A673 (cell line): Measurements from ENCODE around the gene HMOX1. TPM values are rescaled to one million over a fixed set of nuclear protein-coding genes. Genes with fewer than 3 reads are reported as not detected.

Experiments used
- BruUV-seq: library from RNA; stranded (reverse); fragments of 400-500 nt; replicated peaks from 2 replicates; lab custom pipeline; 2021; lab: Mats Ljungman, UMichigan
- CTCF ChIA-PET: fragments of 300-600 bp; sonication (Branson Sonifier 250); formaldehyde crosslinking; loops from one replicate; lab custom pipeline; 2022; ENCODE audit warnings: antibody characterized with exemption; lab: Charles Lee
- POLR2A ChIA-PET: fragments of 300-600 bp; sonication (Branson Sonifier 250); formaldehyde crosslinking; loops from one replicate; lab custom pipeline; 2022; ENCODE audit warnings: antibody characterized with exemption; ENCODE audit not compliant: low non-redundant PET; lab: Charles Lee
- DNase-seq: peaks from one replicate; pipeline ENCODE4 v3.0.0-alpha.2; 2015; ENCODE audit warnings: low spot score
- H3K27ac ChIP-seq: fragments of 200-600 bp; sonication (generic); 2 replicates; pipeline ENCODE4 v1.5.1; 2016; ENCODE audit warnings: mixed run types, low read depth, mild to moderate bottlenecking, mixed read lengths, antibody characterized with exemption, low read length; ENCODE audit not compliant: poor library complexity, severe bottlenecking
- H3K27me3 ChIP-seq: fragments of 200-600 bp; sonication (generic); replicated peaks from 2 replicates; pipeline ENCODE4 v1.6.1; 2017; ENCODE audit warnings: mixed run types, low read depth, mild to moderate bottlenecking, mixed read lengths, antibody characterized with exemption, low read length; ENCODE audit not compliant: insufficient read depth, poor library complexity
- H3K36me3 ChIP-seq: fragments of 200-600 bp; sonication (generic); 2 replicates; pipeline ENCODE4 v1.6.1; 2016; ENCODE audit warnings: mixed run types, mild to moderate bottlenecking, mixed read lengths, antibody characterized with exemption, low read length; ENCODE audit not compliant: insufficient read depth, poor library complexity, severe bottlenecking
- H3K4me1 ChIP-seq: fragments of 200-600 bp; sonication (generic); 2 replicates; pipeline ENCODE4 v1.6.1; 2017; ENCODE audit warnings: mixed run types, mild to moderate bottlenecking, mixed read lengths, antibody characterized with exemption, low read length; ENCODE audit not compliant: insufficient read depth, poor library complexity, severe bottlenecking
- H3K4me3 ChIP-seq: fragments of 200-600 bp; sonication (generic); 2 replicates; pipeline ENCODE4 v1.5.1; 2016; ENCODE audit warnings: low read depth, mixed run types, mild to moderate bottlenecking, mixed read lengths, low read length; ENCODE audit not compliant: poor library complexity, severe bottlenecking
- H3K9me3 ChIP-seq: fragments of 200-600 bp; sonication (generic); 2 replicates; pipeline ENCODE4 v1.6.1; 2016; ENCODE audit warnings: mixed run types, low read depth, mild to moderate bottlenecking, mixed read lengths, antibody characterized with exemption, low read length; ENCODE audit not compliant: poor library complexity, severe bottlenecking
- CTCF ChIP-seq: fragments of 300-800, 200-600 bp; sonication (generic); conservative IDR thresholded peaks from 2 replicates; pipeline ENCODE4 v1.5.1; 2017; ENCODE audit warnings: low read depth, mild to moderate bottlenecking, antibody characterized with exemption, low read length, moderate library complexity, mixed read lengths
- EZH2 ChIP-seq: fragments of 200-600 bp; sonication (generic); IDR thresholded peaks from 2 replicates; pipeline ENCODE4 v1.6.1; 2017; ENCODE audit warnings: borderline replicate concordance, low read depth, mild to moderate bottlenecking, mixed read lengths, antibody characterized with exemption, low read length; ENCODE audit not compliant: poor library complexity, severe bottlenecking
- intact Hi-C: fragments of 100-400 bp; cut with micrococcal nuclease; formaldehyde crosslinking; loops from one replicate; pipeline ENCODE4 v1.10.0; 2022; ENCODE audit not compliant: unreplicated experiment
- total RNA-seq: library from RNA; stranded (reverse); gene quantifications from 2 replicates; pipeline ENCODE4 v1.2.3, GENCODE V29; 2021

HMOX1 gene
- total RNA-seq, 1 experiment from 2014 or later = 2.5 TPM

DNA sequence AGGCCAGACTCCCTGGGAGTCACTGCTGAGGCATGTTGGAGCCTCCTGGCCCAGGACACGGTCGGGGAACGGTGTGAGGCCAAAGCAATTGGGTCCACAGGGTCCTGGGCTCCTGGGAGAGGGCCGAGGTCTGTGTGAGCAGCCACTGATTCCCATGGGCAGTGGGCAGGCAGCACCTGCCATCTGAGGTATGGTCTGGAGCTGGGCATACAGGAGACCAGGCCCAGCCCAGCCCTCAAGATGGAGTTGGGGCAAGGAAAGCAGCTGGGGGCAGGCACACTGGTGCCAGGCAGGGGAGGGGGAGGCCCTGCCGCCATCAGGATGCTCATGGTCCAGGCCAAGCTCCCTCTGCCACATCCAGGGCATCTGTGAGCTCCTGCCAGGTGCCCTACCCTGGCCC, 32.2 kb upstream of the HMOX1 start:
- Histone ChIP-seq H3K4me3 (no peak overlapping the region), H3K27me3 (no peaks in the 10 kb centered on the region), H3K36me3 (no peaks in the 10 kb centered on the region), H3K9me3 (no peaks in the 10 kb centered on the region), H3K27ac (no peak overlapping the region), H3K4me1 (peaks cover 13% of the 10 kb centered on the region)
- ChIA-PET CTCF (no interaction called here), POLR2A (no interaction called here)
- intact Hi-C loops = no loop called here
- DNase-seq = no peak
- TF ChIP-seq CTCF (no peak), EZH2 (no peak)
- BruUV-seq = no TSS peak

GRCh38 chr22:35349368-35349703, 31.6 kb upstream of the HMOX1 start:
- Histone ChIP-seq H3K27me3 (no peaks in the 10 kb centered on the region), H3K36me3 (no peaks in the 10 kb centered on the region), H3K9me3 (no peaks in the 10 kb centered on the region), H3K4me3 (no peak overlapping the region), H3K4me1 (peaks cover 13% of the 10 kb centered on the region), H3K27ac (no peak overlapping the region)
- BruUV-seq = no TSS peak
- TF ChIP-seq CTCF = no peak
- no peak for TF ChIP-seq EZH2
- DNase-seq = no peak
- intact Hi-C loops = no loop called here
- ChIA-PET POLR2A (no interaction called here), CTCF (interaction anchor here (0.6 kb wide), 2 partner anchors 796 to 867 kb away, joined by 3 read pairs; no protein-coding TSS in a partner anchor)

- CTCF ChIA-PET = interaction anchor here (0.6 to 1.2 kb wide), 4 partner anchors 11 to 866 kb away, joined by 3 to 9 read pairs (median 3); no protein-coding TSS in a partner anchor
- TF ChIP-seq CTCF (no peak), EZH2 (no peak)
- Histone ChIP-seq H3K27me3 (no peaks in the 10 kb centered on the region), H3K4me3 (no peak overlapping the region), H3K36me3 (no peaks in the 10 kb centered on the region), H3K27ac (peak overlapping the region; percentile 14), H3K4me1 (peaks cover 13% of the 10 kb centered on the region), H3K9me3 (no peaks in the 10 kb centered on the region)
- DNase-seq = peak; percentile 45
- no TSS peak for BruUV-seq
- intact Hi-C loops = loop anchor here (2.0 to 5.0 kb wide), 5 partner anchors 107 to 772 kb away; no protein-coding TSS in a partner anchor
- POLR2A ChIA-PET = interaction anchor here (0.5 to 0.6 kb wide), 2 partner anchors 202 to 361 kb away, joined by 3 to 4 read pairs; no protein-coding TSS in a partner anchor
Observed at GRCh38 chr22:35349704-35350538, 31.0 kb upstream of the HMOX1 start.
